HEK293 (cell line): Measurements from ENCODE around the gene C17orf58.
"Not testable (repeated sequence)": the region's sequence is repeated elsewhere in the genome, so short reads cannot be mapped to it uniquely, and the experiment has no call there.

Experiments used
- CTCF ChIP-seq: fragments of 450-650 bp; formaldehyde crosslinking; IDR thresholded peaks from 2 replicates; pipeline ENCODE4 v1.5.1; 2016; ENCODE audit warnings: missing biosample characterization, missing genetic modification characterization
- GLIS1 ChIP-seq: fragments of 450-650 bp; formaldehyde crosslinking; IDR thresholded peaks from 2 replicates; pipeline ENCODE4 v1.5.1; 2016; ENCODE audit warnings: missing biosample characterization, missing genetic modification characterization
- PATZ1 ChIP-seq: fragments of 450-650 bp; formaldehyde crosslinking; IDR thresholded peaks from 2 replicates; pipeline ENCODE4 v1.5.1; 2016; ENCODE audit warnings: missing biosample characterization, missing genetic modification characterization
- PRDM10 ChIP-seq: fragments of 450-650 bp; formaldehyde crosslinking; IDR thresholded peaks from 2 replicates; pipeline ENCODE4 v1.5.1; 2016; ENCODE audit warnings: missing biosample characterization, missing genetic modification characterization
- PRDM4 ChIP-seq: fragments of 450-650 bp; formaldehyde crosslinking; IDR thresholded peaks from 2 replicates; pipeline ENCODE4 v1.5.1; 2017; ENCODE audit warnings: missing biosample characterization, missing genetic modification characterization
- ZNF513 ChIP-seq: fragments of 450-650 bp; IDR thresholded peaks from 2 replicates; pipeline ENCODE4 v1.5.1; 2018; ENCODE audit warnings: missing biosample characterization, missing genetic modification characterization
- ZSCAN23 ChIP-seq: fragments of 450-650 bp; formaldehyde crosslinking; IDR thresholded peaks from 2 replicates; pipeline ENCODE4 v1.5.1; 2016; ENCODE audit warnings: missing biosample characterization, missing genetic modification characterization

GRCh38 chr17:68020791-68021190 is 24.5 kb upstream of the C17orf58 start:
- TF ChIP-seq PRDM4 (tag by site-specific recombination); GLIS1 (tag by site-specific recombination); ZSCAN23 (tag by site-specific recombination); CTCF (tag by site-specific recombination); PRDM10 (tag by site-specific recombination); ZNF513; PATZ1 (tag by site-specific recombination): not testable (repeated sequence)
